Ovary (tissue), 3 donors: ENCODE data around the gene ARHGAP18.

Experiments
- EP300 ChIP-seq: sonication (generic); formaldehyde crosslinking; IDR thresholded peaks from one replicate; pipeline ENCODE4 v1.6.1; 2017; ENCODE audit warnings: antibody characterized with exemption
- POLR2A ChIP-seq: fragments of 450-650 bp; IDR thresholded peaks from one replicate; pipeline ENCODE4 v1.6.1; 2017; ENCODE audit warnings: antibody characterized with exemption, mild to moderate bottlenecking, moderate library complexity
- TF ChIP-seq, protein P1 (sequence below), 3 donors: fragments of 450-650 bp in 2 of 3; fragments of 200-600 bp in 1 of 3; IDR thresholded peaks; one replicate each; pipeline versions ENCODE4 v1.5.1 to v1.8.0; 2016 to 2022; ENCODE audit warnings: antibody characterized with exemption in 3 of 3, mild to moderate bottlenecking in 1 of 3
- donor health status: DM: no; HTN: no; CAD: no.

DNA sequence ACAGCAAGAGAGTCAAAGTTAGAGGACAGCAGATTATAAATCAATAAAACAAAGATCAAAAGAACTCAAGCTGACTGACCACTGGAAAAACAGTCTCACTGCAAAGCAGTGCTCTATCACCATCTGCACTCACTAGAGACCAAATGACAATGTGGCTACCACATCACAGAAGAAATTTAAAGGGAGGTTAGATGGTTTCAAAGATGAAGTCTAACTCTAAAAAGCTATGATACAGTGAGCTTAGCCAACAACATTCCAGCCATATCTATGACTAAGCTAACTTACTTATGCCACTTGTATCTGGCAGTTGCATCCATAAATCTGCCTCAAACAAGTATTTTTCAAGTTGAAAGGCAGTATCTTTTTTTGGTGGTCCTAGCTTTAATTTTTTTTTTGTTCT is 68.6 kb downstream of the ARHGAP18 start:
- TF ChIP-seq, protein P1, sequence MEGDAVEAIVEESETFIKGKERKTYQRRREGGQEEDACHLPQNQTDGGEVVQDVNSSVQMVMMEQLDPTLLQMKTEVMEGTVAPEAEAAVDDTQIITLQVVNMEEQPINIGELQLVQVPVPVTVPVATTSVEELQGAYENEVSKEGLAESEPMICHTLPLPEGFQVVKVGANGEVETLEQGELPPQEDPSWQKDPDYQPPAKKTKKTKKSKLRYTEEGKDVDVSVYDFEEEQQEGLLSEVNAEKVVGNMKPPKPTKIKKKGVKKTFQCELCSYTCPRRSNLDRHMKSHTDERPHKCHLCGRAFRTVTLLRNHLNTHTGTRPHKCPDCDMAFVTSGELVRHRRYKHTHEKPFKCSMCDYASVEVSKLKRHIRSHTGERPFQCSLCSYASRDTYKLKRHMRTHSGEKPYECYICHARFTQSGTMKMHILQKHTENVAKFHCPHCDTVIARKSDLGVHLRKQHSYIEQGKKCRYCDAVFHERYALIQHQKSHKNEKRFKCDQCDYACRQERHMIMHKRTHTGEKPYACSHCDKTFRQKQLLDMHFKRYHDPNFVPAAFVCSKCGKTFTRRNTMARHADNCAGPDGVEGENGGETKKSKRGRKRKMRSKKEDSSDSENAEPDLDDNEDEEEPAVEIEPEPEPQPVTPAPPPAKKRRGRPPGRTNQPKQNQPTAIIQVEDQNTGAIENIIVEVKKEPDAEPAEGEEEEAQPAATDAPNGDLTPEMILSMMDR (IDR thresholded peaks at IDR 0.05) = no peak
- TF ChIP-seq POLR2A = no peak
- TF ChIP-seq EP300 = no peak
